T1000 (cell line): Measurements from ENCODE around the gene TMTC1.
"Not testable (repeated sequence)": the region's sequence is repeated elsewhere in the genome, so short reads cannot be mapped to it uniquely, and the experiment has no call there.

Experiments used
- DNase-seq: peaks from one replicate; lab custom pipeline; 2025; ENCODE audit warnings: mixed read lengths; lab: John Stamatoyannopoulos, UW

The TMTC1 gene

DNA sequence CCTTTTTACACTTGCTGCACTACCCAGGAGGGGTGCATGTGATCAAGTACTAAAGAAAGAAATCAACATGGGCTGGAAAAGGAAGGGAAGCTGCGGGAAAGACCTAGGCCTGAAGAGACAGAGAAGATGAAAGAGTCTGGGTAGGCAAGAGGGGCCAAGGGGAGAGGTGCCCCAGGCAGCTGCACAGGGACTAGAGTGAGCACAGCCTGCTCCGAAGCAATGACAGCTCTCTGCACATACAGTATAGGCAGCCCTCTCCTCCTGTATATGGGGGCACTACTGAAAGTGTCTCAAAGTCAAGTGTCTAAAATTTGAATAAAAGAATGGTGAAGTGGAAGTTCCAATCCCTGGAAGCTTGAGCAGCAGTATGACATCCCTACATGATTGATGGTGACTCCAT is 112.0 kb downstream of the TMTC1 start:
- no peak for DNase-seq

DNA sequence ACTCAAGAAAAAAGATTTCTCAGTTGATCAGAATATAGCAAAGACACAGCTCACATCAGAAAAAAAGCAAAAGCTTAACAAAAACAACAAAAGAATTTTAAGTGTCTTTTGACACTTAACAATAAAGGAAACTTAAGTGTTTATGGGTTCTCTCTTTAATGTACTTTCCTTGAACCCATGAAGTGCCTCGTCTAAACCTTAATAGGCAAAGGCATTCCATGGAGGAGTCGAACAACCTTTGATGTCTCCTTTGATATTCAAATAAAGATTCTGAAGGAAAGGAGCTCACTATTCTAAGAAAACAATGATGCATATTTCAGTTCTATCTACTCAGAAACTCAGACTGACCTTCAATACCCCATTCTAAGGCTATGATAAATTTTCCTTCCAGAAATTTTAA is 116.7 kb downstream of the TMTC1 start:
- no peak for DNase-seq

DNA sequence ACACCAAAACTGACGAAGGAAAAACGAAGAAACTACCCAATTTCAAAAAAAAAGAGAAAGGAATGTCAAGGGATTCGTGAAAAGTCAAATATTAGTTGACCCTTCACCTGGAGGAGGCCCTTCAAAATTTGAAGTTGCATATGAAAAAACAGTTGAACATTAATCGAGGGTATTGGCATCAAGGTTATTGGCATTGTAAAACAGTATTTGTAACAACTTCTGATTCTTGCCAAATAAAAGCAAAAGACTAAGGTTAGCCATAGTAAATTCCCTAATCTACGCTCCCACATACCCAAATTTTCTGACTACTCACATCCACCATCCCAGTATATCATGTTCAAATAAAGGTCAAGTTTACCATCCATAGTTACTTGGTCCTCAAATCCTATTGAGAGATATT is 118.6 kb downstream of the TMTC1 start:
- DNase-seq, result no peak

DNA sequence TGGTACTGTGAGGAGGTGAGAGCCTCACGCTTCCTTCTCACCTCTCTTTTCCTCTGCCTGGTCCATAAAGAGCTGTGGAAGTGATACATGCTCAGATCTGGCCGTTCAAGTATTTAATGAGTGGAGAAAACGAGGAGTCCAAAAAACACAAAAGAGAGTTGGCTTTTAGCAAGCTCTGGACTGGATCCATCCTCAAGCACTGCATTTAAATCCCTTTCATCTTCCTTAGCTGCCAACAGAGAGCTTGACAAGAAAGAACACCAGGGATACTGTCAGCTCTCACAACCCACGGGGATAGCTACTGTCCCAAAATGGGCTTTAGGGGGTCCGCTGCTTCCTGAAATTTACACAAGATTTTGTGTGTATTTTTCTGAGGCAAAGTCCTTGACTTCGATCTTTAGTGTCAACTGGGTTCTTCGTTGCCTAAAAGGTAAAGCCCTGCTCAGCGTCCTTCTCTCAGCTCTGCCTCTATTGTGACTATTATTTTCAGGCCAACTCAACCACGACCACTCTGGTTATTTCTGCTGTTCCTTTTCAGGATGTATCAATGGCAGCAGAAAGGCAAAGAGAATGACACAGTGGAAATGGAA is 120.9 kb downstream of the TMTC1 start:
- no peak for DNase-seq

DNA sequence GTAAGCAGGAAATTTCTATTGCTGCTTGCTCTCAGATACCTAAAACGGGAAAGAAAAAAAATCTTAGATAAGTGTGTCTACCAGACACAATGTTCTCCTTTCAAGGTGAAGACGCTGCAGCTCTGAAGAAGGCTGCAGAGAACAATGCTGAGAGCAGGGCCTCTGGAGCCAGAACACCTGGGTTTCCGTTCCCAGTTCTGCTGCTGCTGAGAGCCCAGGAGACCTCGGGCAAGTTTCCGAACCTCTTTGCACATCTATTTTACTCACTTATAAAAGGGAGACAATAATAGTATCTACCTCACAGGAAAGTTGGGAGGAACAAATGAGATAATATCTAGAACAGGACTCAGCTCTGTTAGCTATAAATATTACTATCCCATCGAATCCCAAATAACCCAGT is 122.9 kb downstream of the TMTC1 start:
- no peak for DNase-seq

DNA sequence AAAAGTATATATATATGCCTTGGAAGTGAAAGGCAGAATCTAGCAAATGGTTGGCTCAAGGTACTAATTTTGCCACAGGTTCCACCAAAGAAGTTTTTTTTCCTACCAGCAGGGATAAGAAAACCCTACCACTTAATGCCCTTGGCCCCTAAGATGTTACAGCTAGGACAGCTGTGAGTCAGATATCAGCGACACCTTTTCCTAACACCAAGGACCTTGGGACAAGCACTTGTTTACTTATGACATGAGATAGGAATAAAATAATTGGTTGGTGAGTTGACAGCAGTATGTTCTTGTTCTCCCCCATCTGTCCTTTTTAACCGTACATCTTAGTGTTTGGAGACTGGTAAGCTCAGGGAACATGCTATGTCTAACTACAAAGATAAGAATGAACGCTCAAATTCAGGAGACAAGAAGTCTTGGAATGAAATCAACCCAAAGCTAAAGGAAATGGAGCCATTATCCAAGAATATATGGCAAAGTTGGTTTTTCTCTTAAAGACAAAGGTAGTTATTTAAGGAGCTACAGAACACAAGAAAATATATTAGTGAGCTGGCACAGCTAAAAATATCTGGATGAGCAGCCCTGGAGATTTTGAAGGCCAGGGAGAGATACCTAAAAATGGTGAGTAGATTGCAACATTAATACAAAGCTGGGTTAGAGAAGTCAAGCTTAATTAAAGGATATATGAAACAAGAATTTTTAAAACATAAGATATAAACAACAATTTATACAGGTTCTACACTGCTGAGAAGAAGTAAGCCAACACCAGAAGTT is 126.8 kb downstream of the TMTC1 start:
- DNase-seq, result no peak

DNA sequence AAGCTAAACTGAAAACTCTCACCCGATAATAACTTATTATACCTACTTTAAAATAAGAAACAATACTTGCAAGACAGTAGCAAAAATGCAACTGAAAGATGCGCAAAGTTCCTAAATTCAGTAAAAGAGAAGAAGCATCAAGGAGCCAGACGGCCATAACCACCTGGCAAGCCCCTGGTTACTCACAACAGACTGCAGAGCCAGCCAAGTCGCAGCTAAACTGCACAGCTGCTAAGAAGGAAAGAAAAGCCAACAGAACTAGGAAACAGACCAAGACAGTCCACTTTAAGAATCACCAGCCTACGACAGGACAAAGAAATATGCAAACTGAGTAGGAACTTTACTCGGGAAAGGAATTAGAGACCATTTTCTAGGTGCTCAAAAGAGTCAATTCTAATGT is 127.9 kb downstream of the TMTC1 start:
- DNase-seq, result no peak

DNA sequence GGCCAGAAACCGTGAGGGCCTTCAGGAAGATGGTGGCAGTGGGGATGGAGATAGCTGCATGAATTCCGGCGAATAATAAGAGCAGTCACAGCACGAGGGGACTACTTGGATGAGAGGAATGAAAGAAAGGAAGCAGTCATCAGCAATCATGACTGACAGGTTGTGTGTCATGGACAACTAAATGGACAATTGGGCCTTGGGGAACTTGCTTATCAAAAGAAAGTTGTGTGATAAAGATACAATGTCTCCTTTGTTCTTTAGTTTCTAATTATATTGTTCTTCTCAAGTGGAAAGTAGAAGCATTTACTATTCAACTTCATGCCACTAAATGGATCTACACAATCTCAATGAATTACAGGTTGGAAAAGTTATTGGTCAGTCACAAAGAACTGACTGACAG is 130.5 kb downstream of the TMTC1 start:
- DNase-seq, result no peak

DNA sequence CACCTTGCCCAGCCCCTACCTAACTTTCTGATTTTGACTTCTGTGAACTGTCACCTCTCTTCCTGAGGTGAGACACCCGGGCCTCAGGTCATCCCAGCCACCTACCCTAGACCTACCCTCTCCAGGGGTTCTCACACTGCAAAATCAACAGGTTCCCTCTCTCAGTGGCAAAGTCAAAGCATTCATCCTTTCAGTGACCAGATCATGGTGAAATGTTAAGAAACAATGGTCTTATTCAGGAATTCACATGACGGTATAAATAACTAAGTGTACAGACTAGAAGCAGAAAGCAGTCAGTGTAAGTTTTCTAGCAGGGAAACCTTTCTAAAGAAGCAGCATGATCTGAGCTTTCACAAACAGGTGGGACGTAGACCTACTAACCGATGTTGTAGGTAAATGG is 133.4 kb downstream of the TMTC1 start:
- no peak for DNase-seq

DNA sequence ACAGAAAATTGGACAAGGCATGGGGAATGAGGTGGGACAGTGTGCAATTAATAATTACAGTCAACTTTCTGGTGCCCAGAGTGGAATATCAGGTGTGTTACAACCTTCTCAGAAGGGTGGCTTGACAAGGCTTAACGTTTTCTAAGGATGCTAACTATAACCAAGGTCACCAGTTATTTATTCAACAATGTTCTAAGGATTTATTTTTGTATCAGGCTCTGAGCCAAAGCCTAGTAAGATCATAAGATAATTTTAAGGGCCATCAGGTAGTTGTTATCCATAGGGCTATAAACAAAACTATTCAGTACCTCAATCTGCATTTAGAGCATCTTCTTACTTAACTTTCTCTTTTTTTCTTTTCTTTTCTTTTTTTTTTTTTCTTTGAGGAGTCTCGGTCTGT is 134.0 kb downstream of the TMTC1 start:
- no peak for DNase-seq

DNA sequence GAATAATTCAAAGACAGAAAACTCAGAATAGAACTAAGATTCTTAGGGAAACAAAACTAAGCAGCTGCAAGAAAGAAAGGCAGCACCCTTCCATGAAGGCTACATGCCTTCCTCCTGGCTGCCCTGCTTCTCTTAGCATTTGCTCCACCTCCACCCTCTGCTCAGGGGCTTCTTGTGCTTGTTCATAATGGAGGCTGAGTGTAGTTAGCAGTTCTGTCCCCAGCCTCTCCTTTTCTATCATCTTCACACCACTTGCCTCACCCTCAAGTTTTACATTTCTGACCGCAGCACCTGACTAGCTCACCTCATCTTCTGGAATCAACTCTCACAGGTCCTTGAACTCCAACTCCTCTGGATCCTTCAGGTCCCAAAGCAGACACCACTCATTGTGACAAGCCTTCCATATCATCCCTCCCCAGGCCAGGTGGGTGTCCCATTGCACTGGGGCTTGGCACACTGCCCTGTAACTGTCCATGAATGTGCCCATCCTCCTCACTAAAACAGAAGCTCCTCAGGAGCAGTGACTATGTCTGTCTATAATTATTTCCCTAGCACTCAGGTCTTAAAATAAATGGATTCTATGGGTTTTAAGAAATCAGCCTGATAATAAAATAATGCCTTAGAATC is 139.1 kb downstream of the TMTC1 start:
- no peak for DNase-seq

DNA sequence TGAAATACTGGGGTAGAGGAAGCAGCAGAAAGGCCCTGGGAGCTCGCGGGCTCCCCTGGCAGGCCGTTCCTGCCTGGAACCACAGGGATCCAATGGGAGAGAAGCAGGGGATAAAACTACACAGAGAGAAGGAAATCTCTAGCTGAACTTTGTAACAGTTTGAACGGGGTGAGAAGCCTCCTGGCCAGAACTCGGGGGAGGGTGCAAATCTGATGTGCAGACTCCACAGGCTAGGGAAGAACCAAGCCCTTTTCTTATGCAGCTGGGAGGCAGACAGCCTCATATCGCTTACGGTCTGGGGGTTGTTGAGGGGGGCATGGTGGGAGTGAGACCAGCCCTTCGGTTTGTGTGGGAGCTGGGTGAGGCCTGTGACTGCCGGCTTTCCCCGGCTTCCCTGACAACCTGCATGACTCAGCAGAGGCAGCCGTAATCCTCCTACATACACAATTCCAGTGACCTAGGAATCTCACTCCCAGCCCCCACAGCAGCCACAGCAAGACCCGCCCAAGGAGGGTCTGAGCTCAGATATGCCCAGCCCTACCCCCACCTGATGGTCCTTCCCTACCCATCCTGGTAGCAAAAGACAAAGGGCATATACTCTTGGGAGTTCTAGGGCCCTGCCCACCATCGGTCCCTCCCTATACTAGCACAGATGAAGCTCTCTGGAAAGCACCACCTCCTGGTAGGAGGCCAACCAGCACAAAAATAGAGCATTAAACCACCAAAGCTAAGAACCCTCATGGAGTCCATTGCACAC is 143.0 kb downstream of the TMTC1 start:
- peak; percentile 68 for DNase-seq

DNA sequence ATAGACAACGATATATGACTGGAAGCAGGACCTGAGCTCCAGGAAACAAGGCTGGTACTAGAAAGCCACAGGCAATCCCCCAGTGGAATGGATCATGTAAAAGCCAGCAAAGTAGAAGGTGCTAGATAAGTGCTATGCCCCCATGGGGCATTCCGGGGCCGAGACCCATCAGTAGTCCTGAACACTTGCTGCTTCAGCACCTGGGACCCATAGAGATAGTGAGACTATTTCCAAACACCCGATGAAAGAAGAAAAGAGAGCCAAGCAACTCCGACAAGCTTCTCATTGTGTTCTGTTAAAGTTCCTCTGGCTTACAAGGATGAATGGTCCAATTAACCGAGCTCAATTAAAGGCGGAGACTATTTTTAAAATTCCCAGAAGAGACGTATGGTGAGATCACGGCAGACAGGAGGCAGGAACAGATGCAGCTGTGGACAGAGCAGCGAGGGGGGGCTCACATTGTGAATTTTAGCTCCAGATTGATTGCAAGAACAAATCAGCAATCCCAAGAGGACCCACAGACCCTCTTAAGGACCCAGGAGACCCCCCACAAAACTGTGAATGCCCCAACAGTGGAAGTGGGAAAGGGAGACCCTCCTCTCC is 143.7 kb downstream of the TMTC1 start:
- DNase-seq, result no peak

DNA sequence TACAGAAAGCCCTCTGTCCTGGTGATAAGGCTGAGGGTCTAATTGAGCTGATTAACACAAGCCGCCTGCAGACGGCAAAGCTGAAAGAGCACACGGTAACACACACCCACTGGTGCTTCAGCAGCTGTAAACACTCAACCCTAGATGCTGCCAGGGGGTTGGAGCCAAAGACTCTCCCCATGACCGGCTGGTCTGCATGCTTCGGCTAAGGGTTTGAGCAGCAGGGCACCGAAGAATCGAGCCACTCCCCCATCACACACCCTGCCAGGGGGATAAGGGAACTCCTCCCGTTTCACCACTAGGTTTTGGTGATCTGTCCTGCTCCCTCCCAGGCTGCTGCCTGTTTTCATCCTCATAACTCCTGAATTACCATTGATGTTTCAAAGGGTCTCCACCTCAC is 145.2 kb downstream of the TMTC1 start:
- DNase-seq, result no peak

DNA sequence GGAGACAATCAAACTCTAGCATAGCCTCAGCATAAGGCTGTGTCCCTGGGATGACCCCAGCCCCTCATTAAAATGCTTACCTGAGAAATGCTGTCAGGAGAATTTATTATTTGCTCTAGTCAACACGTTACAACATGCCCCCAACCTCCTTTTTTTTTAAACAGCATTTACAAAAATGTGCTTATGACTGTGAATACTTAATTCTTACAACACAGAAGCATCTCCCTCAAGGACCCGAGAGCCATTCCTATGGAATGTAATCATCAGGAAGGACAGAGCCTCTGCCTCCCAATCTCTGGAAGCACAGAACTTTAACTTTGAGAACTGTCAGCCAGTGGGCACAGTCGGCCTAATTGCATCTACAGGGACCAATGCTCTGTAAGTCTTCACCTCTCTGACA is 149.7 kb downstream of the TMTC1 start:
- DNase-seq, result no peak

DNA sequence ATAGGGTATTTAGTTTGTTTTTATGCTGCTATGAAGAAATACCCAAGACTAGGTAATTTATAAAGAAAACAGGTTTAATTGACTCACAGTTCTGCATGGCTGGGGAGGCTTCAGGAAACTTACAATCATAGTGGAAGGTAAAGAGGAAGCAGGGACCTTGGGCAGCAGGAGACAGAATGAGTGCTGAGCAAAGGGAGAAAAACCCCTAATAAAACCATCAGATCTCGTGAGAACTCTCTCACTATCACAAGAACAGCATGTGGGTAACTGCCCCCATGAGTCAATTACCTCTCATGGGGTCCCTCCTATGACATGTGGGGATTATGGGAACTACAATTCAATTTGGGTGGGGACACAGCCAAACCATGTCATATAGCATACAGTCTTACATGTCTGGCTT is 153.6 kb downstream of the TMTC1 start:
- DNase-seq, result not testable (repeated sequence)

DNA sequence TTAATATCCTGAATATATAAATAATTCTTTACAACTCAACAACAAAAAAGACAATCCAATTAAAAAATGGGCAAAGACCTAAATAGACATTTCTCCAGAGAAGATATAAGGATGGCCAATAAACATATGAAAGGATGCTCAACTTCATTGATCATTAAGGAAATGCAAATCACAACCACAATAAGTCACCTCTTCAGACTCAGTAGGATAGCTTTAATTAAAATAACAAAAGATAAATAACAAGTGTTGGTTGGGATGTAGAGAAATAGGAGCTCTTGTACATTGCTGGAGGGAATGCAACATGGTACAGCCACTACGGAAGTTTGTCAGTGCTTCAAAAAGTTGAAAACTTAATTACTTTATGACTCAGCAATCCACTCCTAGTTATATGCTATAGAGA is 156.5 kb downstream of the TMTC1 start:
- no peak for DNase-seq

DNA sequence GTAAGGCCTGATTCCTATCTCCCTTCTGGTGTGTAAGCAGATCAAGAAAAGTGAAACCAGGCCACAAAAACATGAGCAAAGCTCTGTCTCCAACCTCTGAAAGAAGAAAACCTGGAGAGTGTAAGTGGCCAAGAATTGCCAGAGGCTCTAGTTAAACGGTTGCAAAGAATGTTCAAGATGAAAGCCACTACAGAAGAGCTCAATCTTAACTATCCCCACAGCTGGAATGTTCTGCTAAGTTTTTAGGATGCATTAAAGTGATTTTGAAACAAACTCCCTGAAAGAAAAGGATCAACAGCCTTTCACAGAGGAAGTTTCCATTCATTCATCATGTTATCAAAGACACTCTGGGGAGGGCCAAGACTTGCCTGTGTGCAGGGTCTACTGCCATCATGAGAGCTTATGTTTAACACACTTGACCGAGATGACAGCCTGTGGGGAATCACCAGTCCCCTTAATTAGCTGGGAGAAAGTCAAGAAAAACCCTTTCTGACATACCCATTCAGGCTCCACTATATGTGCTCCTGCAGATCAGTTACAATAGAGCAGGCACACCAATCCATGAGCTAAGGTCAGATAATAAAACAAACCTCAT is 158.3 kb downstream of the TMTC1 start:
- no peak for DNase-seq

DNA sequence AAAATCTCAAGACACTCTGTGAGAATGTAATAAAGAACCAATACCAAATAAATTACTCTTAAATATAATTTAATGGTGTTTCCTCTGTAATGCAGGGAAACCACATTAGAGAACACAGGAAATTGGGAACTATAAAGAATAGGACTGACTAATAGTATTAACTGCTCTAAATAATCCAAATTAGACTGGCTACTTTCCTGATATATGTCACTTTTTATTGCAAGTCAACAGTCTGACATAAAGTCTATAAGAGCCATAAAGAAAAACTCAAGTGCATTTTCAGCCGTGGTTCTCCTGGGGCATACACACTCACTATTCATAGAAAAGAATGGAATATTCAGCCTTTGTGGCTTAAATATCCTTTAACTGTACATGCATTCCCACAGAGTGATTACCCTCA is 161.5 kb downstream of the TMTC1 start:
- no peak for DNase-seq

DNA sequence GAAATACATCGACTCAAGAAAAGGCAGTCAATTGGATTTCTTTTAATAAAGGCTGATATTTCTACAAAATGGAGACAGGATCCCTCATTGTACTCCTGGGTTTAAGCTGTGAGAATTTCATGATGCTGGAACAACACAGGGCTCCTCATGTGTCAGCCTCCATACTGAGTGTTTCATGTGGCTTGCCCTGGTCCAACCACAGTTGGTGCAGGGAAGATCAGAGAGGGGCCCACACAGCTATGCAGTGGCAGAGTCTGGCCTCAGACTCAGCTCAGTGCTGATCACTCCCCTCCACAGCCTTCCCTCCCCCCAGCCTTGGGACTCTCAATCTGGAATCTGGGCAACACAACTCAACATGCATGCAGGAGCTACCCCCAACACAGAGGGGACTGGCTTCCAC is 163.7 kb downstream of the TMTC1 start:
- no peak for DNase-seq

DNA sequence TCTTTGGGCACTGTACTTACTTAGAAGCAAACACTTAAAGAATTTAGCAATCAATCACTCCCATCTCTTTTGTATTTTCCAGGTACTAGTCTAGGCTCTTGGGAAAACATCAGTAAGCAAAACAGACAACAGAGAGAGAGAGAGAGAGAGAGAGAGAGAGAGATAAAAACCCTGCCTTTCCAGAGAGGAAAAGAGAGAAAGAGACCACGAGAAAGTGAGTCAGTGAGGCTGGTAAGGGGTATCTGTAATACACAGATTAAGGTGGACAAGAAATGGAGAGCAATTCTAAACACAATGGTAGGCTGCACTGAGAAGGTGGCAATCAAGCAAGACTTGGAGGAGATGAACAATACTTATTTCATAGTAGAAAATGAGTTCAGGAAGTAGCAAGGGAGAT is 166.3 kb downstream of the TMTC1 start:
- DNase-seq, result no peak
